Panc1 (cell line): Measurements from ENCODE around the gene UGT1A5. TPM values are rescaled to one million over a fixed set of nuclear protein-coding genes. Genes with fewer than 3 reads are reported as not detected.

Experiments used
- ATAC-seq: fragments of 200-7000 bp; cut with Tn5 transposase; 2 replicates; pipeline ENCODE4 v1.9.1; 2020; ENCODE audit warnings: mild to moderate bottlenecking, moderate library complexity
- BruUV-seq: library from RNA; stranded (reverse); fragments of 400-500 nt; replicated peaks from 2 replicates; lab custom pipeline; 2021; lab: Mats Ljungman, UMichigan
- CTCF ChIA-PET: fragments of 300-600 bp; sonication (Branson Sonifier 250); formaldehyde crosslinking; loops from one replicate; lab custom pipeline; 2022; ENCODE audit warnings: antibody characterized with exemption; lab: Charles Lee
- POLR2A ChIA-PET: fragments of 300-600 bp; sonication (Branson Sonifier 250); formaldehyde crosslinking; loops from one replicate; lab custom pipeline; 2022; ENCODE audit warnings: antibody characterized with exemption; lab: Charles Lee
- DNase-seq: peaks from one replicate; pipeline ENCODE4 v3.0.0-alpha.2; 2010; ENCODE audit warnings: low read depth, low spot score
- H3K27ac ChIP-seq: 2 replicates; pipeline ENCODE4 v1.5.1; 2011; ENCODE audit warnings: mild to moderate bottlenecking, low read length, inconsistent platforms
- H3K27me3 ChIP-seq: fragments of 200-500 bp; sonication (Bioruptor generic); 2 replicates; pipeline ENCODE4 v1.6.0; 2014; ENCODE audit warnings: low read length, inconsistent platforms; ENCODE audit not compliant: control insufficient read depth, insufficient read depth
- H3K36me3 ChIP-seq: fragments of 200-500 bp; sonication (Bioruptor generic); 2 replicates; pipeline ENCODE4 v1.5.1; 2014; ENCODE audit warnings: inconsistent platforms, mild to moderate bottlenecking, low read length, moderate library complexity; ENCODE audit not compliant: control insufficient read depth, insufficient read depth
- H3K4me1 ChIP-seq: 2 replicates; pipeline ENCODE4 v1.5.1; 2011; ENCODE audit warnings: inconsistent platforms, mild to moderate bottlenecking, low read length, moderate library complexity; ENCODE audit not compliant: control insufficient read depth, insufficient read depth
- H3K4me3 ChIP-seq, 2 experiments: 2 replicates each; pipeline ENCODE4 v1.5.1; 2011 to 2012; ENCODE audit warnings: low read depth in 2 of 2, low read length in 2 of 2, mild to moderate bottlenecking in 2 of 2, inconsistent platforms in 1 of 2, moderate library complexity in 1 of 2
- H3K9me3 ChIP-seq: fragments of 200-500 bp; sonication (Bioruptor generic); 2 replicates; pipeline ENCODE4 v1.5.1; 2014; ENCODE audit warnings: low read depth, mild to moderate bottlenecking, inconsistent platforms, low read length, moderate library complexity; ENCODE audit not compliant: control insufficient read depth, insufficient read depth
- POLR2AphosphoS5 ChIP-seq: IDR thresholded peaks from 2 replicates; pipeline ENCODE4 v1.6.1; 2012; ENCODE audit warnings: mild to moderate bottlenecking, low read depth, low read length, moderate library complexity
- SIN3A ChIP-seq: IDR thresholded peaks from 2 replicates; pipeline ENCODE4 v1.6.1; 2012; ENCODE audit warnings: low read depth, mild to moderate bottlenecking, low read length, moderate library complexity, borderline replicate concordance; ENCODE audit not compliant: insufficient read depth
- TCF7L2 ChIP-seq: IDR thresholded peaks from 2 replicates; pipeline ENCODE4 v1.6.1; 2011; ENCODE audit warnings: mild to moderate bottlenecking, low read depth, low read length, inconsistent platforms
- in situ Hi-C: cut with HindIII; loops from 2 replicates; pipeline ENCODE4 v1.10.0; 2016; ENCODE audit warnings: low sequenced_read_pairs, low pct_unique_long_range_greater_than_20kb
- intact Hi-C: fragments of 100-400 bp; cut with micrococcal nuclease; formaldehyde crosslinking; loops from one replicate; pipeline ENCODE4 v1.10.0; 2022; ENCODE audit not compliant: unreplicated experiment
- total RNA-seq: library from RNA; stranded (reverse); gene quantifications from one replicate; pipeline ENCODE4 v1.2.1, GENCODE V29; 2021; ENCODE audit not compliant: unreplicated experiment
- TF ChIP-seq, protein P1 (sequence below): fragments of 450-650 bp; IDR thresholded peaks from 2 replicates; pipeline ENCODE4 v1.5.1; 2017; ENCODE audit warnings: mild to moderate bottlenecking
- TF ChIP-seq, protein P2 (sequence below), 2 experiments: IDR thresholded peaks; 2 replicates each; pipeline ENCODE4 v1.6.1; 2011 to 2012; ENCODE audit warnings: low read depth in 2 of 2, control low read depth in 1 of 2, low read length in 1 of 2, mild to moderate bottlenecking in 1 of 2, moderate library complexity in 1 of 2; ENCODE audit not compliant: insufficient read depth in 1 of 2

UGT1A5 gene
- total RNA-seq, 1 experiment from 2014 or later, result not detected

DNA sequence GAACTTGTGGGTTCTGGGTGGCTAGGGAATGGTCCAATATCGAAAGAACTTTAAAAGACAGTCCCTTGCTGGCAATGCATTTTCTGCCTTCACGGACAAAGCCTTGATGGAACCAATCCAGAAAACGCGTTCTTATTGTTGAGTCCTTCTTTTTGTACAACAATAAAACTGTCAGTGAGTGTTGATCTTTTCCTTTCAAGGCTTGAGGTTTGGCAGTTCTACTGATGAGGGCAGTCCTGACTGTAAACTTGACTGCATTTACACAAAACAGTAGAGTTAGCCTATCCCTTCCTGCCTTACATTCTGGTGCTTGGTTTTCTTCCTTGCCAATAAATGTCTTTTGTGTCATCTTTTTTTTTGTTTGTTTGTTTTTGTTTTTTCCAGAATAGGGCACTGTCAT lies 33.5 kb upstream of the UGT1A5 start:
- no peaks in the 10 kb centered on the region for H3K4me1 ChIP-seq
- CTCF ChIA-PET, result no interaction called here
- H3K9me3 ChIP-seq, result no peaks in the 10 kb centered on the region
- TF ChIP-seq POLR2AphosphoS5, result no peak
- no peak for TF ChIP-seq TCF7L2
- TF ChIP-seq, protein P1, sequence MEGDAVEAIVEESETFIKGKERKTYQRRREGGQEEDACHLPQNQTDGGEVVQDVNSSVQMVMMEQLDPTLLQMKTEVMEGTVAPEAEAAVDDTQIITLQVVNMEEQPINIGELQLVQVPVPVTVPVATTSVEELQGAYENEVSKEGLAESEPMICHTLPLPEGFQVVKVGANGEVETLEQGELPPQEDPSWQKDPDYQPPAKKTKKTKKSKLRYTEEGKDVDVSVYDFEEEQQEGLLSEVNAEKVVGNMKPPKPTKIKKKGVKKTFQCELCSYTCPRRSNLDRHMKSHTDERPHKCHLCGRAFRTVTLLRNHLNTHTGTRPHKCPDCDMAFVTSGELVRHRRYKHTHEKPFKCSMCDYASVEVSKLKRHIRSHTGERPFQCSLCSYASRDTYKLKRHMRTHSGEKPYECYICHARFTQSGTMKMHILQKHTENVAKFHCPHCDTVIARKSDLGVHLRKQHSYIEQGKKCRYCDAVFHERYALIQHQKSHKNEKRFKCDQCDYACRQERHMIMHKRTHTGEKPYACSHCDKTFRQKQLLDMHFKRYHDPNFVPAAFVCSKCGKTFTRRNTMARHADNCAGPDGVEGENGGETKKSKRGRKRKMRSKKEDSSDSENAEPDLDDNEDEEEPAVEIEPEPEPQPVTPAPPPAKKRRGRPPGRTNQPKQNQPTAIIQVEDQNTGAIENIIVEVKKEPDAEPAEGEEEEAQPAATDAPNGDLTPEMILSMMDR, result no peak
- no peak for TF ChIP-seq SIN3A
- TF ChIP-seq, protein P2, sequence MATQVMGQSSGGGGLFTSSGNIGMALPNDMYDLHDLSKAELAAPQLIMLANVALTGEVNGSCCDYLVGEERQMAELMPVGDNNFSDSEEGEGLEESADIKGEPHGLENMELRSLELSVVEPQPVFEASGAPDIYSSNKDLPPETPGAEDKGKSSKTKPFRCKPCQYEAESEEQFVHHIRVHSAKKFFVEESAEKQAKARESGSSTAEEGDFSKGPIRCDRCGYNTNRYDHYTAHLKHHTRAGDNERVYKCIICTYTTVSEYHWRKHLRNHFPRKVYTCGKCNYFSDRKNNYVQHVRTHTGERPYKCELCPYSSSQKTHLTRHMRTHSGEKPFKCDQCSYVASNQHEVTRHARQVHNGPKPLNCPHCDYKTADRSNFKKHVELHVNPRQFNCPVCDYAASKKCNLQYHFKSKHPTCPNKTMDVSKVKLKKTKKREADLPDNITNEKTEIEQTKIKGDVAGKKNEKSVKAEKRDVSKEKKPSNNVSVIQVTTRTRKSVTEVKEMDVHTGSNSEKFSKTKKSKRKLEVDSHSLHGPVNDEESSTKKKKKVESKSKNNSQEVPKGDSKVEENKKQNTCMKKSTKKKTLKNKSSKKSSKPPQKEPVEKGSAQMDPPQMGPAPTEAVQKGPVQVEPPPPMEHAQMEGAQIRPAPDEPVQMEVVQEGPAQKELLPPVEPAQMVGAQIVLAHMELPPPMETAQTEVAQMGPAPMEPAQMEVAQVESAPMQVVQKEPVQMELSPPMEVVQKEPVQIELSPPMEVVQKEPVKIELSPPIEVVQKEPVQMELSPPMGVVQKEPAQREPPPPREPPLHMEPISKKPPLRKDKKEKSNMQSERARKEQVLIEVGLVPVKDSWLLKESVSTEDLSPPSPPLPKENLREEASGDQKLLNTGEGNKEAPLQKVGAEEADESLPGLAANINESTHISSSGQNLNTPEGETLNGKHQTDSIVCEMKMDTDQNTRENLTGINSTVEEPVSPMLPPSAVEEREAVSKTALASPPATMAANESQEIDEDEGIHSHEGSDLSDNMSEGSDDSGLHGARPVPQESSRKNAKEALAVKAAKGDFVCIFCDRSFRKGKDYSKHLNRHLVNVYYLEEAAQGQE (IDR thresholded peaks at IDR 0.05; ENCODE audit: insufficient read depth in 1 of 2, low read depth in 2 of 2, low read length in 1 of 2), result no peak
- no peak overlapping the region for H3K4me3 ChIP-seq
- H3K27ac ChIP-seq, result no peak overlapping the region
- no peaks in the 10 kb centered on the region for H3K36me3 ChIP-seq
- ATAC-seq (no peak), DNase-seq (no peak)
- H3K27me3 ChIP-seq, result no peaks in the 10 kb centered on the region
- intact Hi-C loops, result no loop called here
- in situ Hi-C loops, result no loop called here
- no TSS peak for BruUV-seq
- POLR2A ChIA-PET, result no interaction called here

DNA sequence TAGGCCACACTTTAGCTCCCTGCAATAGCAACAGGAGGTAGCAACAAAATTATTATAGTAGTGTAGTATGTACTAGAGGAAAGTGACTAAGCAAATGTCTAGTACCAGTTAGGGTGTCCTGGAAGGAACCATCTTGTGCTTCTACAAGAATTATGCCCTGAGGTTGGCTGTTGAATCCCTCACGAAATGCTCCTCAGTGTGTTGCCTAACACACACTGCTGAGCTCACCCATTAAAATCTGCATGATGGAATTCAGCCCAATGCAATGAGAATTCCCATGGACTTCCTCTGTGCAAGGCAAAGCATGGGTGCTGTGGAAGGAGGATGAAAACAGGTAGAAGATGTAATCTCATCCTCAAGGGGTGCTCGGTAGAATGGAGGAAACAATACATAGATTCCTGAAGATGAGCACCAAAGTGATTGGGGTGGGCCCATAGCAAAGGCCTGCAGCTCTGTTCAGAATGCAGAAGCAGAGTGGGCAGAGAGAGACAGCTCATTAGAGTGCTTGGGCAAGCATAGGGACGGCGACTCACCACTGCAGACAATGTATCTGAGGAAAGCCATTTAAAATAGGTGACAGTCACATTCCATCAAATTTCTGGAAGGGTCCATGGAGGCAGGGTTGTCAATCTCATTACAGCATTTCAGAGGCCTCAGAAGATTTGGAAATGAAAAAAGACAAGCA lies 32.2 kb upstream of the UGT1A5 start:
- H3K36me3 ChIP-seq, result no peaks in the 10 kb centered on the region
- no peak for DNase-seq
- no TSS peak for BruUV-seq
- no peaks in the 10 kb centered on the region for H3K4me1 ChIP-seq
- no peak for ATAC-seq
- in situ Hi-C loops, result no loop called here
- POLR2A ChIA-PET, result no interaction called here
- H3K27me3 ChIP-seq, result no peaks in the 10 kb centered on the region
- CTCF ChIA-PET, result no interaction called here
- H3K9me3 ChIP-seq, result no peaks in the 10 kb centered on the region
- no peak for TF ChIP-seq TCF7L2
- no peak overlapping the region for H3K4me3 ChIP-seq
- H3K27ac ChIP-seq, result no peak overlapping the region
- intact Hi-C loops, result no loop called here

DNA sequence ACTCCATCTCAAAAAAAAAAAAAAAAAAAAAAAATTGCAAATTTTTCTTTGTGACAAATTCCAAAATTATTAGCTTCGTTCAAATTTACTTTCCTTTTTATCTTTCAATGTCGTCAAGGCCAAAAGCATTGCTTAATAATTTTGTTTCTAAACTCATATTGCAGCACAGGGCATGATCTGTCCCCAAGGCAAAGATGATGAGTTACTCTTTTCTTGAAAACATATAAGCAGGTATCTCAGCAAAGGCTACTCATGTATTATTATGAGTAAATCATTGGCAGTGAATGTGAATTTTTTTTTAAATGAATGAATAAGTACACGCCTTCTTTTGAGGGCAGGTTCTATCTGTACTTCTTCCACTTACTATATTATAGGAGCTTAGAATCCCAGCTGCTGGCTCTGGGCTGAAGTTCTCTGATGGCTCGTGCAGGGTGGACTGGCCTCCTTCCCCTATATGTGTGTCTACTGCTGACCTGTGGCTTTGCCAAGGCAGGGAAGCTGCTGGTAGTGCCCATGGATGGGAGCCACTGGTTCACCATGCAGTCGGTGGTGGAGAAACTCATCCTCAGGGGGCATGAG lies 31.1 kb upstream of the UGT1A5 start, which contains the start of gene UGT1A7:
TSS of gene UGT1A7 (plus strand) at position 381 of the 579 bp plus-strand sequence. CDS start at position 418, 37 bp downstream.
- no peaks in the 10 kb centered on the region for H3K27me3 ChIP-seq
- intact Hi-C loops (no loop called here), in situ Hi-C loops (no loop called here)
- CTCF ChIA-PET, result no interaction called here
- DNase-seq, result no peak
- H3K4me3 ChIP-seq, result no peak within 1 kb of the TSS
- POLR2A ChIA-PET, result no interaction called here
- no peaks in the 10 kb centered on the region for H3K36me3 ChIP-seq
- BruUV-seq, result no TSS peak
- TF ChIP-seq SIN3A (no peak), TCF7L2 (no peak), POLR2AphosphoS5 (no peak)
- TF ChIP-seq, protein P1, result no peak
- TF ChIP-seq, protein P2 (IDR thresholded peaks at IDR 0.05; ENCODE audit: insufficient read depth in 1 of 2, low read depth in 2 of 2, low read length in 1 of 2), result no peak
- H3K4me1 ChIP-seq, result no peaks in the 10 kb centered on the region
- no peak for ATAC-seq
- H3K9me3 ChIP-seq, result no peaks in the 10 kb centered on the region
- no peak within 1 kb of the TSS for H3K27ac ChIP-seq
